Measurements from ENCODE around the gene SPNS1.
A peak's percentile ranks its signal among the peaks of the same experiment; 100 is the strongest.

SPNS1 gene

GRCh38 chr16:29024278-29024677, 49.7 kb downstream of the SPNS1 start:
- H4K5ac ChIP-seq (ENCODE audit: low read length): no peak overlapping the region
- no peak overlapping the region for H4K8ac ChIP-seq (ENCODE audit: low read depth, low read length)
- no peak overlapping the region for H3K23ac ChIP-seq (ENCODE audit: low read length)
- no peak overlapping the region for H3K27ac ChIP-seq (ENCODE audit: low read depth, low read length)
- no peak overlapping the region for H3K4me2 ChIP-seq (ENCODE audit: low read length)
- H3K4ac ChIP-seq (ENCODE audit: low read depth, low read length): no peak overlapping the region
- no peaks in the 10 kb centered on the region for H3K4me1 ChIP-seq (ENCODE audit: control insufficient read depth, low read depth, low read length)
- no peak overlapping the region for H3K9ac ChIP-seq (ENCODE audit: low read length)
- DNase-seq: no peak
- H2BK15ac ChIP-seq (replicated peaks; ENCODE audit: low read depth): no peak overlapping the region
- no peak overlapping the region for H2BK5ac ChIP-seq (ENCODE audit: low read length)
- H3K36me3 ChIP-seq (ENCODE audit: control insufficient read depth, insufficient read depth, low read length): no peaks in the 10 kb centered on the region
- H3K27me3 ChIP-seq (ENCODE audit: insufficient read depth, low read length, poor library complexity): no peaks in the 10 kb centered on the region
- no peak overlapping the region for H2AK5ac ChIP-seq (ENCODE audit: low read length)
- H3K79me2 ChIP-seq (ENCODE audit: control insufficient read depth, insufficient read depth, low read length): no peaks in the 10 kb centered on the region
- no peak overlapping the region for H2BK120ac ChIP-seq (ENCODE audit: low read depth, low read length)
- H3K18ac ChIP-seq (ENCODE audit: low read length): no peak overlapping the region
- H3K56ac ChIP-seq (ENCODE audit: low read length): no peak overlapping the region
- H3K4me3 ChIP-seq (ENCODE audit: low read length): no peak overlapping the region
- WGBS (ENCODE audit: extremely low coverage, insufficient coverage, low lambda C conversion rate): no CpG with 5 or more reads among the region's 5 CpGs
- no peaks in the 10 kb centered on the region for H3K79me1 ChIP-seq (ENCODE audit: low read length)

- Histone ChIP-seq H2BK15ac (replicated peaks; ENCODE audit: low read depth) (no peak overlapping the region), H3K27ac (ENCODE audit: low read depth, low read length) (no peak overlapping the region), H4K8ac (ENCODE audit: low read depth, low read length) (no peak overlapping the region), H3K9ac (ENCODE audit: low read length) (no peak overlapping the region), H3K4me3 (ENCODE audit: low read length) (no peak overlapping the region), H2BK120ac (ENCODE audit: low read depth, low read length) (no peak overlapping the region), H3K4me2 (ENCODE audit: low read length) (no peak overlapping the region), H3K56ac (ENCODE audit: low read length) (no peak overlapping the region), H2AK5ac (ENCODE audit: low read length) (no peak overlapping the region), H3K4me1 (ENCODE audit: control insufficient read depth, low read depth, low read length) (no peaks in the 10 kb centered on the region), H4K5ac (ENCODE audit: low read length) (no peak overlapping the region), H3K18ac (ENCODE audit: low read length) (no peak overlapping the region), H3K79me2 (ENCODE audit: control insufficient read depth, insufficient read depth, low read length) (no peaks in the 10 kb centered on the region), H3K27me3 (ENCODE audit: insufficient read depth, low read length, poor library complexity) (no peaks in the 10 kb centered on the region), H3K23ac (ENCODE audit: low read length) (no peak overlapping the region), H3K79me1 (ENCODE audit: low read length) (no peaks in the 10 kb centered on the region), H2BK5ac (ENCODE audit: low read length) (no peak overlapping the region), H3K4ac (ENCODE audit: low read depth, low read length) (no peak overlapping the region), H3K36me3 (ENCODE audit: control insufficient read depth, insufficient read depth, low read length) (no peaks in the 10 kb centered on the region)
- no CpG with 5 or more reads among the region's 5 CpGs for whole genome bisulfite sequencing (ENCODE audit: extremely low coverage, insufficient coverage, low lambda C conversion rate)
- DNase-seq: peak; percentile 13
These were observed 50.6 kb downstream of the SPNS1 start for GRCh38 chr16:29025218-29025617.

- WGBS (ENCODE audit: extremely low coverage, insufficient coverage, low lambda C conversion rate): no CpG with 5 or more reads among the region's 4 CpGs
These were observed 51.2 kb downstream of the SPNS1 start for GRCh38 chr16:29025735-29026134.

GRCh38 chr16:29028457-29029167, 54.0 kb downstream of the SPNS1 start:
- H3K27ac ChIP-seq (ENCODE audit: low read depth, low read length): no peak overlapping the region
- no peaks in the 10 kb centered on the region for H3K79me1 ChIP-seq (ENCODE audit: low read length)
- H4K5ac ChIP-seq (ENCODE audit: low read length): no peak overlapping the region
- no peaks in the 10 kb centered on the region for H3K4me1 ChIP-seq (ENCODE audit: control insufficient read depth, low read depth, low read length)
- DNase-seq: no peak
- H3K18ac ChIP-seq (ENCODE audit: low read length): no peak overlapping the region
- H4K8ac ChIP-seq (ENCODE audit: low read depth, low read length): no peak overlapping the region
- H2BK120ac ChIP-seq (ENCODE audit: low read depth, low read length): no peak overlapping the region
- H3K4ac ChIP-seq (ENCODE audit: low read depth, low read length): no peak overlapping the region
- H3K79me2 ChIP-seq (ENCODE audit: control insufficient read depth, insufficient read depth, low read length): no peaks in the 10 kb centered on the region
- H3K56ac ChIP-seq (ENCODE audit: low read length): no peak overlapping the region
- no peak overlapping the region for H2BK5ac ChIP-seq (ENCODE audit: low read length)
- no peak overlapping the region for H2BK15ac ChIP-seq (replicated peaks; ENCODE audit: low read depth)
- H2AK5ac ChIP-seq (ENCODE audit: low read length): no peak overlapping the region
- H3K23ac ChIP-seq (ENCODE audit: low read length): no peak overlapping the region
- H3K36me3 ChIP-seq (ENCODE audit: control insufficient read depth, insufficient read depth, low read length): no peaks in the 10 kb centered on the region
- H3K9ac ChIP-seq (ENCODE audit: low read length): no peak overlapping the region
- no peak overlapping the region for H3K4me2 ChIP-seq (ENCODE audit: low read length)
- no CpG with 5 or more reads among the region's 7 CpGs for WGBS (ENCODE audit: extremely low coverage, insufficient coverage, low lambda C conversion rate)
- H3K27me3 ChIP-seq (ENCODE audit: insufficient read depth, low read length, poor library complexity): no peaks in the 10 kb centered on the region
- no peak overlapping the region for H3K4me3 ChIP-seq (ENCODE audit: low read length)

More at GRCh38 chr16:29025735-29026134, 51.2 kb downstream of the SPNS1 start:
- no peak overlapping the region for H3K4me3 ChIP-seq (ENCODE audit: low read length)
- no peak overlapping the region for H3K4ac ChIP-seq (ENCODE audit: low read depth, low read length)
- H3K27me3 ChIP-seq (ENCODE audit: insufficient read depth, low read length, poor library complexity): no peaks in the 10 kb centered on the region
- no peak overlapping the region for H3K18ac ChIP-seq (ENCODE audit: low read length)
- H3K79me2 ChIP-seq (ENCODE audit: control insufficient read depth, insufficient read depth, low read length): no peaks in the 10 kb centered on the region
- H2AK5ac ChIP-seq (ENCODE audit: low read length): no peak overlapping the region
- H2BK5ac ChIP-seq (ENCODE audit: low read length): no peak overlapping the region
- H2BK120ac ChIP-seq (ENCODE audit: low read depth, low read length): no peak overlapping the region
- H3K79me1 ChIP-seq (ENCODE audit: low read length): no peaks in the 10 kb centered on the region
- H4K8ac ChIP-seq (ENCODE audit: low read depth, low read length): no peak overlapping the region
- no peak overlapping the region for H3K23ac ChIP-seq (ENCODE audit: low read length)
- no peaks in the 10 kb centered on the region for H3K4me1 ChIP-seq (ENCODE audit: control insufficient read depth, low read depth, low read length)
- no peak overlapping the region for H3K27ac ChIP-seq (ENCODE audit: low read depth, low read length)
- no peaks in the 10 kb centered on the region for H3K36me3 ChIP-seq (ENCODE audit: control insufficient read depth, insufficient read depth, low read length)
- H3K56ac ChIP-seq (ENCODE audit: low read length): no peak overlapping the region
- DNase-seq: no peak
- no peak overlapping the region for H3K4me2 ChIP-seq (ENCODE audit: low read length)
- no peak overlapping the region for H4K5ac ChIP-seq (ENCODE audit: low read length)
- no peak overlapping the region for H2BK15ac ChIP-seq (replicated peaks; ENCODE audit: low read depth)
- no peak overlapping the region for H3K9ac ChIP-seq (ENCODE audit: low read length)

GRCh38 chr16:29029168-29029994, 54.8 kb downstream of the SPNS1 start:
- Histone ChIP-seq H3K18ac (ENCODE audit: low read length) (no peak overlapping the region), H3K79me2 (ENCODE audit: control insufficient read depth, insufficient read depth, low read length) (no peaks in the 10 kb centered on the region)

More at GRCh38 chr16:29029168-29029994, 54.8 kb downstream of the SPNS1 start:
- H3K56ac ChIP-seq (ENCODE audit: low read length): peak overlapping the region; percentile 53
- no peak overlapping the region for H3K4ac ChIP-seq (ENCODE audit: low read depth, low read length)
- no peaks in the 10 kb centered on the region for H3K4me1 ChIP-seq (ENCODE audit: control insufficient read depth, low read depth, low read length)
- H2BK15ac ChIP-seq (replicated peaks; ENCODE audit: low read depth): no peak overlapping the region
- H3K9ac ChIP-seq (ENCODE audit: low read length): no peak overlapping the region
- H2BK120ac ChIP-seq (ENCODE audit: low read depth, low read length): no peak overlapping the region
- H3K27me3 ChIP-seq (ENCODE audit: insufficient read depth, low read length, poor library complexity): no peaks in the 10 kb centered on the region
- no peak overlapping the region for H3K4me2 ChIP-seq (ENCODE audit: low read length)
- no peak overlapping the region for H3K4me3 ChIP-seq (ENCODE audit: low read length)
- no CpG with 5 or more reads among the region's 16 CpGs for WGBS (ENCODE audit: extremely low coverage, insufficient coverage, low lambda C conversion rate)
- no peak overlapping the region for H2BK5ac ChIP-seq (ENCODE audit: low read length)
- no peak overlapping the region for H4K5ac ChIP-seq (ENCODE audit: low read length)
- H3K79me1 ChIP-seq (ENCODE audit: low read length): no peaks in the 10 kb centered on the region
- DNase-seq: peak; percentile 74
- H3K36me3 ChIP-seq (ENCODE audit: control insufficient read depth, insufficient read depth, low read length): no peaks in the 10 kb centered on the region
- H2AK5ac ChIP-seq (ENCODE audit: low read length): no peak overlapping the region
- no peak overlapping the region for H4K8ac ChIP-seq (ENCODE audit: low read depth, low read length)
- H3K23ac ChIP-seq (ENCODE audit: low read length): no peak overlapping the region
- H3K27ac ChIP-seq (ENCODE audit: low read depth, low read length): no peak overlapping the region
